ENCODE data around the gene BAZ1B.
"Not testable (repeated sequence)": the region's sequence is repeated elsewhere in the genome, so short reads cannot be mapped to it uniquely, and the experiment has no call there.

BAZ1B gene

GRCh38 chr7:73522105-73522872 is at the start of gene BAZ1B:
TSS of gene BAZ1B (minus strand) at chr7:73522293. CDS start at chr7:73521933, 360 bp downstream.
- peak; percentile 96 to 98 for DNase-seq

- DNase-seq = no peak
These were observed 48.9 kb upstream of the BAZ1B start for GRCh38 chr7:73570977-73571376.

GRCh38 chr7:73570521-73570920 is 48.4 kb upstream of the BAZ1B start:
- DNase-seq = no peak

- no peak for DNase-seq
These were observed 47.0 kb upstream of the BAZ1B start for GRCh38 chr7:73569042-73569608.

- no peak for DNase-seq
These were observed 46.0 kb upstream of the BAZ1B start for GRCh38 chr7:73567846-73568685.

- DNase-seq = no peak
These were observed 45.0 kb upstream of the BAZ1B start for GRCh38 chr7:73567140-73567539.

GRCh38 chr7:73566431-73566830 is 44.3 kb upstream of the BAZ1B start:
- not testable (repeated sequence) for DNase-seq

GRCh38 chr7:73565675-73566340 is 43.7 kb upstream of the BAZ1B start:
- no peak for DNase-seq

- no peak for DNase-seq
These were observed 38.2 kb upstream of the BAZ1B start for GRCh38 chr7:73560109-73560835.

- DNase-seq = peak in 1 of 2 donors; percentile 67
These were observed 35.5 kb upstream of the BAZ1B start, which contains the start of gene BCL7B for GRCh38 chr7:73557397-73558257. TSS of gene BCL7B (minus strand) at chr7:73557690. CDS start at chr7:73557578, 112 bp downstream.

GRCh38 chr7:73557108-73557396 is 35.0 kb upstream of the BAZ1B start:
- peak; percentile 85 to 89 for DNase-seq

- no peak for DNase-seq
These were observed 34.4 kb upstream of the BAZ1B start for GRCh38 chr7:73556208-73557107.

GRCh38 chr7:73555411-73555982 is 33.4 kb upstream of the BAZ1B start:
- DNase-seq = no peak

- DNase-seq = not testable (repeated sequence)
These were observed 28.0 kb upstream of the BAZ1B start for GRCh38 chr7:73550093-73550492.

- DNase-seq = no peak
These were observed 27.1 kb upstream of the BAZ1B start for GRCh38 chr7:73549176-73549575.

- DNase-seq = no peak
These were observed 25.7 kb upstream of the BAZ1B start for GRCh38 chr7:73547841-73548240.

GRCh38 chr7:73544678-73545077 is 22.6 kb upstream of the BAZ1B start:
- no peak for DNase-seq

- no peak for DNase-seq
These were observed 19.6 kb upstream of the BAZ1B start for GRCh38 chr7:73541722-73542121.

- DNase-seq = no peak
These were observed 17.6 kb upstream of the BAZ1B start for GRCh38 chr7:73539709-73540108.

GRCh38 chr7:73538510-73538909 is 16.4 kb upstream of the BAZ1B start:
- DNase-seq = not testable (repeated sequence)
